Adrenal gland (tissue), 12 donors: ENCODE measurements around the gene EIF1B. TPM values are rescaled to one million over a fixed set of nuclear protein-coding genes. Genes with fewer than 3 reads are reported as not detected.
A peak's percentile ranks its signal among the peaks of the same experiment; 100 is the strongest.

Source experiments
- DNase-seq, 7 donors: peaks; one replicate each; pipeline ENCODE4 v3.0.0-alpha.2; 2019 to 2020
- H3K27ac ChIP-seq, 5 donors: fragments of 200-600 bp; sonication (generic) in 4 of 5; 1 replicate in 3 of 5; 2 replicates in 2 of 5; pipeline versions ENCODE4 v1.5.1 to v1.8.0; 2016 to 2020; ENCODE audit warnings: mild to moderate bottlenecking in 1 of 5
- H3K27me3 ChIP-seq: fragments of 200-600 bp; 2 replicates; pipeline ENCODE4 v1.8.0; 2021
- H3K36me3 ChIP-seq, 2 donors: fragments of 200-600 bp; replicated peaks in 1 of 2; 1 replicate in 1 of 2; 2 replicates in 1 of 2; pipeline versions ENCODE4 v1.5.1 to v1.8.0; 2018 to 2022
- H3K4me1 ChIP-seq, 2 donors: fragments of 200-600 bp; replicated peaks in 1 of 2; 1 replicate in 1 of 2; 2 replicates in 1 of 2; pipeline versions ENCODE4 v1.5.1 to v1.8.0; 2018 to 2021
- H3K4me3 ChIP-seq, 4 donors: fragments of 200-600 bp; sonication (generic) in 3 of 4; one replicate each; pipeline ENCODE4 v1.5.1; 2016 to 2018
- H3K9me3 ChIP-seq, 3 donors: fragments of 200-600 bp; sonication (generic) in 1 of 3; replicated peaks in 1 of 3; 1 replicate in 2 of 3; 2 replicates in 1 of 3; pipeline versions ENCODE4 v1.5.1 to v1.8.0; 2016 to 2021
- POLR2A ChIP-seq, 2 donors: fragments of 450-650 bp; IDR thresholded peaks; one replicate each; pipeline ENCODE4 v1.6.1; 2017; ENCODE audit warnings: antibody characterized with exemption in 2 of 2, mild to moderate bottlenecking in 2 of 2, moderate library complexity in 1 of 2
- WGBS, 4 donors: extraction: QIAGEN DNeasy Blood & Tissue Kit in 2 of 4; methylation state at CpG; one replicate each; pipeline versions ENCODE4 v1.1.5 to v1.1.7; 2013 to 2017; 5-methylcytosine and 5-hydroxymethylcytosine counted together
- intact Hi-C, 2 donors: fragments of 100-400 bp; cut with DNase I; formaldehyde crosslinking; loops; one replicate each; pipeline versions ENCODE4 v1.14.1 to v1.15.0; 2022 to 2023
- polyA plus RNA-seq, 3 donors: library from polyadenylated mRNA; stranded (reverse); fragments of 200-250 nt in 2 of 3; fragments of 350-450 nt in 1 of 3; fragmentation: Illumina TruSeq in 1 of 3; extraction: RNeasy Lipid Tissue Mini Kit (QIAGEN cat#74804) in 1 of 3; gene quantifications; one replicate each; pipeline ENCODE4 v1.2.3, GENCODE V29; 2013 to 2014
- total RNA-seq, 9 donors: library from RNA; depleted of rRNA in 4 of 9; stranded (reverse); fragments of >200 nt in 4 of 9; fragments of 120-200 nt in 1 of 9; fragmentation: NEBNext Ultra II Directional in 1 of 9; extraction: Animal tissue kit (Norgen Biotek cat#: 25700) in 1 of 9; gene quantifications; one replicate each; pipeline versions ENCODE4 v1.1.0 to v1.2.4, GENCODE V29; 2013 to 2023
- TF ChIP-seq, protein P1 (sequence below), 6 experiments: fragments of 450-650 bp in 4 of 6; fragments of 200-600 bp in 2 of 6; sonication (generic) in 1 of 6; IDR thresholded peaks; 1 replicate in 5 of 6; 2 replicates in 1 of 6; pipeline versions ENCODE4 v1.5.1 to v1.8.0; 2016 to 2021; ENCODE audit warnings: antibody characterized with exemption in 6 of 6, mild to moderate bottlenecking in 2 of 6, moderate library complexity in 1 of 6
- donor health status: healthy with polysubstance abuse.
- donor health status: Bipolar disorder and iron deficiency.
- donor health status: DM: yes; HTN: yes; CAD: no.
- donor health status: DM: no; HTN: no; CAD: no.
- donor health status: DM: no; HTN: no; CAD: no.
- donor health status: DM: yes; HTN: yes; CAD: no.

The EIF1B gene
- total and polyA plus RNA-seq, 12 donors = 8.8 to 133 (median 52.9) TPM

DNA sequence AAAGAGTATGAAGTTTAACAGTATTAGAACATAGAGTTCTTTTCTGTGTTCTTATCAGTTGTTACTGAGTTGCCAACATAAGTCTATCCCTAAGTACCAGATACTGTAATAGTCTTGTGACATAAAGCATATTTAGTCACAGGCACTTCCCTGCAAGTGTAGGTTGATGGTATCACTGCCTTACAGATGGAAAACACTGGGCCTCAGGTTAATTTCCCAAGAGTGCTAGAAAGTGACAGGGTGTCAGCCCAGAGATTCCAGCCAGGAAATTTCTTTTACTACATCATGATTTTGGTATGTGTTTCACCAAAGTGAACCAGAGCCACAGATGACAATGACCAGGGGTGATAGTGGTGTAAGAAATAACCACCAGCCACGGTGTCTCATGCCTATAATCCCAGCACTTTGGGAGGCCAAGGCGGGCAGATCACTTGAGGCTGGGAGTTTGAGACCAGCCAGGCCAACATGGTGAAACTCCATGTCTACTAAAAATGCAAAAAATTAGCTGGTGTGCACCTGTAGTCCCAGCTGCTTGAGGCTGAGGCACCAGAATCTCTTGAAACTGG lies 3.2 kb downstream of the EIF1B start:
- no peak overlapping the region for H3K4me3 ChIP-seq
- H3K27ac ChIP-seq = no peak overlapping the region
- H3K36me3 ChIP-seq = peaks cover 0 to 27% of the 10 kb centered on the region in 2 donors
- H3K9me3 ChIP-seq = no peaks in the 10 kb centered on the region
- no peaks in the 10 kb centered on the region for H3K27me3 ChIP-seq
- DNase-seq = no peak
- intact Hi-C loops = no loop called here
- TF ChIP-seq, protein P1, sequence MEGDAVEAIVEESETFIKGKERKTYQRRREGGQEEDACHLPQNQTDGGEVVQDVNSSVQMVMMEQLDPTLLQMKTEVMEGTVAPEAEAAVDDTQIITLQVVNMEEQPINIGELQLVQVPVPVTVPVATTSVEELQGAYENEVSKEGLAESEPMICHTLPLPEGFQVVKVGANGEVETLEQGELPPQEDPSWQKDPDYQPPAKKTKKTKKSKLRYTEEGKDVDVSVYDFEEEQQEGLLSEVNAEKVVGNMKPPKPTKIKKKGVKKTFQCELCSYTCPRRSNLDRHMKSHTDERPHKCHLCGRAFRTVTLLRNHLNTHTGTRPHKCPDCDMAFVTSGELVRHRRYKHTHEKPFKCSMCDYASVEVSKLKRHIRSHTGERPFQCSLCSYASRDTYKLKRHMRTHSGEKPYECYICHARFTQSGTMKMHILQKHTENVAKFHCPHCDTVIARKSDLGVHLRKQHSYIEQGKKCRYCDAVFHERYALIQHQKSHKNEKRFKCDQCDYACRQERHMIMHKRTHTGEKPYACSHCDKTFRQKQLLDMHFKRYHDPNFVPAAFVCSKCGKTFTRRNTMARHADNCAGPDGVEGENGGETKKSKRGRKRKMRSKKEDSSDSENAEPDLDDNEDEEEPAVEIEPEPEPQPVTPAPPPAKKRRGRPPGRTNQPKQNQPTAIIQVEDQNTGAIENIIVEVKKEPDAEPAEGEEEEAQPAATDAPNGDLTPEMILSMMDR (IDR thresholded peaks at IDR 0.05) = no peak
- TF ChIP-seq POLR2A (IDR thresholded peaks at IDR 0.05) = no peak
- H3K4me1 ChIP-seq = peaks cover 16 to 42% of the 10 kb centered on the region in 2 donors
- 80 to 100% (median 92%) methylated on average over 2 of the region's 2 CpGs for WGBS, 4 donors

DNA sequence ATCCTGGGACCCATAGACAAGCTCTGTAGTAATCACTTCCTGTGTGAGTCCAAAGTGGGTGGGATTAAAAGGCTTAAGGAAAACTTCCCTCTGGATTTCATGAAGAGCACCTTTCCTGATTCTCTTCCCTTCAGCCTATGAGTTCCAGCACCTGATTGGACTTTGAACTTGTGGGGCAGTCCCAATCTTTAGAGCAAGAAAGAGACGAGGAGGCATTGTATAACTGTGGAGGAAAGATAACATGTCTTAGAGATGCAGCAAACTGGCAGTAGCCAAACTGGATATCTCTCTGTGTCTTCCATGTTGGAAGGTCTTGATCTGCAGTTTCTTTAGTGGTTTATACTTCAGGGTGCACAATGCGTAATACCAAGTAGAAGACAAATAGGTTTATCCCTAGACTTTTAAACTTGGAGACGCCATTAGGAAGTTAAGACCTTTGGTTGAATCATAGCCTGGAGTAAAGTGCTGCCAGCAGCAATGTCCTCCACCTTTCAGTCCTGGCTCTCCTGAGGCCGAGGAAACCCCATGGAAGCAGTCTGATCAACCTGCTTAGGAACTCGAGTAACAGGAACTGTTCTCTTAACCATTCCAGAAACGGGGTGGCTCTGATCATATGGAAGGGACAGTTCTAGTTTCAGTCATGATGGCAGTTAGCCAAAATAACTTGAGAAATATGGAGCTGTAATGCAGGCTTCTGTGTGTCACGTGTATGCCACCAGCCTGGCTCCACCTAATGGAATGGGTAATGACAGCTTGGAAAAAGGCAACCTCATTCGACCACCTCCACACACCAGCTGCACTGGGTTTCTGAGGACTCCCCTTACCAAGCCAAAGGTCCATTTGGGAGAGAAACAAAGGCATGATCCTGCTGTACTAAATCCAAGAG lies 4.7 kb downstream of the EIF1B start:
- H3K4me3 ChIP-seq = no peak overlapping the region
- no peaks in the 10 kb centered on the region for H3K27me3 ChIP-seq
- TF ChIP-seq, protein P1 (IDR thresholded peaks at IDR 0.05) = no peak
- TF ChIP-seq POLR2A (IDR thresholded peaks at IDR 0.05) = no peak
- peak overlapping the region in 2 of 5 donors; percentile 38 to 40 for H3K27ac ChIP-seq
- DNase-seq = peak in 6 of 7 donors; percentile 22 to 65 (median 46)
- H3K9me3 ChIP-seq = no peaks in the 10 kb centered on the region
- peaks cover 11 to 34% of the 10 kb centered on the region in 2 donors for H3K4me1 ChIP-seq
- H3K36me3 ChIP-seq = peaks cover 0 to 27% of the 10 kb centered on the region in 2 donors
- intact Hi-C loops = no loop called here
- 63 to 72% (median 71%) methylated on average over 8 of the region's 8 CpGs for WGBS, 4 donors

DNA sequence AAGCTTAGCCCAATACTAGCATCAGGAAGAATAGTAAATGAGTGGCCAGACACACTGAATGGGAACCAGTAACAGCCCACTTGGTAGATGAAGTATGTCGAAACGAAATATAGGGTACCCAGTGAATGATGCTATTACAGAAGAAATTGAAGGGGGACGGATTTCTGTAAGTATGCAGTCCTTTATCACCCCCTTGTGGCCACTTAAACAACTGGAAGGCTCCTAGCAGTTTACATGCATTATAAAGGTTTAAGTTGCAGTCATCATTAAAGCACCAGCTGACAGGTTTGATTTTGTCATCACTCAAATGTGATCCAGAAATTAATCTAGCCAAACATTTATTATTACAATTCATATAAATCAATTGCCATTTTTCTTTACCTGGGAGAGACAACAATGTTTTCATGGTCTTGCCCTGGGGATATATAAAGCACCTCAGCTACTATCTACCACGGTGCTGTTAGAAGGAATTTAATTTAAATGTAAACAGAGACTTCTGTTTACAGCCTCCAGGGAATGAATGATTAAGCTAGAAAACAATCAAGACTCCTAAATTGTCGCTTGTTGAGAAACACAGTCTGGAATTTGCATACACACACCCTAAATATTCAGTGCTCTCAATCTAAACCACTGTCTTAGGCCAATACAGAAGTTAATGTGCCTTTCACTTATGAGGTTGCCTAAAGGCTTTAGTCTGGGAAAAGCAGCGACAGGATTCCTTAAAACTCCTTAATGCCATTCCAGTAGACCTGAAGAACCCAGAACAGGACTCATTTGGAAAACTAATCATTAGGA lies 7.8 kb downstream of the EIF1B start:
- Histone ChIP-seq H3K27me3 (no peaks in the 10 kb centered on the region), H3K4me1 (peaks cover 0 to 21% of the 10 kb centered on the region in 2 donors), H3K9me3 (no peaks in the 10 kb centered on the region), H3K36me3 (peaks cover 0 to 16% of the 10 kb centered on the region in 2 donors), H3K27ac (no peak overlapping the region), H3K4me3 (no peak overlapping the region)
- DNase-seq = peak in 5 of 7 donors; percentile 28 to 68 (median 50)
- intact Hi-C loops = loop anchor here (5.0 kb wide), 1 partner anchor 125 kb away; no protein-coding TSS in a partner anchor
- 23 to 27% (median 25%) methylated on average over 6 of the region's 6 CpGs for WGBS, 4 donors
- TF ChIP-seq POLR2A (IDR thresholded peaks at IDR 0.05) = no peak
- TF ChIP-seq, protein P1 (IDR thresholded peaks at IDR 0.05) = peak; percentile 77 to 91 (median 85)

DNA sequence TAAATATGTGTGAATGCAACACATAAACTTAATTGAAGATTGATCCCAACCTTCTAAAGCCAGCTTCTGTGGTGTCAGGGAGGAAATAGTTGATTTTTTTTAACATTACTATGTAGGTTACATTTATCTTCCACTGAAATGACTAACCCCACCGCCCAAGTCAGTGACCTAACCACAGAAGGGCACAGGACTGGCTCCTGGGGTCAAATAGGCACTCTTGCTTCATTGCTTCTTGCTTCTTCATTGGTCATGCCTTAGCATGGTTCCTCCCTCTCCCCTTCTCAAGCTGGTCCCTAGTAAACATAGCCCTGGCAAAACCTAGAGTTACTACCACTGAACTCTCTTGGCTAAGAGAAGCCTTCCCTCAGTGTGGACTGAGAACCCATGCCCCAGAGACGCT lies 12.3 kb downstream of the EIF1B start:
- TF ChIP-seq, protein P1 (IDR thresholded peaks at IDR 0.05) = no peak
- no peak for TF ChIP-seq POLR2A (IDR thresholded peaks at IDR 0.05)
- H3K4me1 ChIP-seq = no peaks in the 10 kb centered on the region
- H3K27me3 ChIP-seq = no peaks in the 10 kb centered on the region
- WGBS, 4 donors = 73 to 85% (median 80%) methylated on average over 2 of the region's 2 CpGs
- H3K27ac ChIP-seq = no peak overlapping the region
- intact Hi-C loops = loop anchor here in 1 of 2 donors (10.0 kb wide), 1 partner anchor 253 kb away; no protein-coding TSS in a partner anchor
- H3K4me3 ChIP-seq = no peak overlapping the region
- DNase-seq = no peak
- H3K36me3 ChIP-seq = no peaks in the 10 kb centered on the region
- H3K9me3 ChIP-seq = no peaks in the 10 kb centered on the region
